ENCODE measurements around the gene CACNA2D3.
"Not testable (repeated sequence)": the region's sequence is repeated elsewhere in the genome, so short reads cannot be mapped to it uniquely, and the experiment has no call there.

The CACNA2D3 gene

DNA sequence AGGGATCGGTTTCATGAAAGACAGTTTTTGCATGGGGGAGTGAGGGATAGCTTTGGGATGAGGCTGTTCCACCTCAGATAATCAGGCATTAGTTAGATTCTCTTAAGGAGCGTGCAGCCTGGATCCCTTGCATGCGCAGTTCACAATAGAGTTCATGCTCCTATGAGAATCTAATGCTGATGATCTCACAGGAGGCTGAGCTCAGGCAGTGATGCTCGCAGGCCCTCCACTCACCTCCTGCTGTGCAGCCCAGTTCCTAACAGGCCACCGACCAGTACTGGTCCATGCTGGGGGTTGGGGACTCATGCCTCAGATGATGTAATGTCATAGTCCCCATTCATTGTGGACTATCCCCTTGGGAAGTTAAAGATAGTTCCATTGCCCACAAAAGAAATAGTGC lies 255.8 kb downstream of the CACNA2D3 start:
- DNase-seq, result no peak

DNA sequence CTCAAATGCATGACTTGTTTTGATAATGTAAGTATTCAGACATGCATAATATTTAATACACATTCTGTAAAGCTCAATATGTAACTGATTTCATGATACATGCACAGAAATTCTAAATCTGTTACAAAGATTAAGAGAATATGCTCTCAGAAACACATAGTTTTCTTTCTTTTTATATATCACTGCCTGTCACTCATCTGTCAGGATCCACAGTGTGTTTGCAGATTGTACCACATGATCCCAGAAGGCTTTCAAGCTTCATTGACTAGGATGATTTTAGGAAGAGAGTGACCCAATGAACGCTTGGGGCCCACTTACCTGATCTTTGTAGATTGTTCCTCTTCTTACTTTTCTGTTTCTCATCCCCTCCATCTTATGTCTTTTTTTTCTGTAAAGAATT lies 261.9 kb downstream of the CACNA2D3 start:
- DNase-seq, result no peak

DNA sequence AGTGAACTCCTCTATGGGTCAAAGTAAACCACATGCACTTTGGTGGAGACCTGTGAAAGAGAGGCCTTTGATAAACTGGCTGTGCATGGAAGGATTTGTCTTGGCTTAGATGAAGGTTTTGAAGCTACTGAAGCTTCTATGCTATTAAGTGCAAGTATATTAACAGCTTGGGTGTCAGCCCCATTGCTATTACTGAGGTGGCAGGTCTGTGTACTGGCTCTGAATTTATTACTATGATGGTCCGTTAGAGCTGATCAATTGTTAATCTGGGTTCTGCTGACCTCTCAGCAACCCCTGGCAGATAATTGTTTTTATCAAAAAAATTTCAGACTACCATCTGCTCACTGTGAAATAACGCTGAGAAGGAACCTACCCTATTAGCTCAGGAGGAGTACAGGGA lies 268.2 kb downstream of the CACNA2D3 start:
- DNase-seq, result no peak

DNA sequence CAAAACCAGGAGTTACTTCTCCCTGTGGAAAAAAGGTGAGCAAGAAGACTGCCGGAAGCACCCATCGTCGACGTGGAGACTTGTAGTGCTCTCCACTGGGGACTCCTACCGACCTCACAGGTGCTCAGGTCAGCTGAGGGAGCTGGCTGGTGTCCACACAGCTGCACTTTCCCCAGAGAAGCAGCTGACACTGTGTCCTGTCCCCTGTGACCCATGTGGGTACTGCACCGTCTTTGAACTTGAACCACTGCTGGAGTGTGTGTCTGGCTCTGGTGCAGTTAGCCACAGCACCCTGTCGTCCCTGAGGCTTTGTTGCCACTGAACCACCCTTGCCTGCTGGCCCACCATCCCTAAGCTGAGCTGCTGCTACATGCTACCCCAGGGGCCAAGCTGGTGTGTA lies 270.8 kb downstream of the CACNA2D3 start:
- no peak for DNase-seq

DNA sequence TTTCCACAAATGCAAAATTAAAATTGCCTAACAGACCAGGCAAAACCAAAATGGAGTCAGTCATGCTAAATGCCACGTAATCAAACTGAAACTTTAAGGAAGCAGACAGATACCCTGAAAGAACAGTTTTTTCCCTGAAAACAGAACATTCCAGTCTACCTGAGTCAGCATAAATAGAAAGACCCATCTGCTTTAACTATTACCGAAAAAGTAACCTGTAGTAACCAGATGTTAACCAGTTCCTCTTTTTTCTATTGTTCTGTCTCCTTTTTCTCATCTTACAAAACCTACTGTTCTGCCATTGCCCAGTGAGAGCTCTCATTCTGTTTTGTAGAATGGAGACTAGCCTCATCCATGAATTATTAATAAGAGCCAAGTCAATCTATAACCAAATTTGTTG lies 286.0 kb downstream of the CACNA2D3 start:
- no peak for DNase-seq

DNA sequence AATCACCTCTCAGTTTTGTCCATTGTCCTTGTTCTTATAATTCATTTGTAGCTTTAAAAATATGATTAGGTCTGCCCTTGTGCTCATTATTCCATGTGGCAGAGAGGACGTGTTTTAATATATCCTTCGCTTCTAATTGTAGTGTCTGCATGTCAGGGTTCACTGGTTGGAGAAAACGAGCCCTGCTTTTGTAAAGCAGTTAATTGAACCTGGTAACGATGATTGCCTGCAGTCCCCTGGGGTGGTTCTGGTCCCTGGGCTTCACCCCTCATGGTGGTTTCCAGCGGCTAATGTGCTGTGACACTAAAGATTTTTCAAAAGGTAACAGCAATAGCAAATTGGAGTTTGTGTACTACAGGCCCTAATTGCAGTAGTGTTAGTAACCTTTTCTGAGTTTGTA lies 299.6 kb downstream of the CACNA2D3 start:
- no peak for DNase-seq

DNA sequence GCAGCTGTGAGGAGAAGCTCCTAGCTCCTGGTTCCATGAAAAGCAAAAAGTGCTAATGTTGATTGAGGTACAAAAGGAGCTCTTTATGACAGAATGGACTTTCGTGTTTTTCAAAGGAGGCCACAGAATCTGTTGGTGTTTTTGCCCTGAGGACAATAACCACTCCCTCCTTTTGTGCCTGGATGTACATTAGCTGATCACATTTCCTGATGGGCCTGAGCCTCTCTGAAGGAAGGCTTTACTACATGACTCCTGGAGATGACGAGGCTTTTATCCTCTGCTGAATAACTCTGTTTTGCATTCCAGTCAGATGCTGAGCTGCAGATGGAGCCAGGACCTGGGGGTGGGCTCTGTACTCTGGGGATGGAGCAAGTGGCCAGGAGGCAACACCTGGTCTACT lies 301.9 kb downstream of the CACNA2D3 start:
- no peak for DNase-seq

DNA sequence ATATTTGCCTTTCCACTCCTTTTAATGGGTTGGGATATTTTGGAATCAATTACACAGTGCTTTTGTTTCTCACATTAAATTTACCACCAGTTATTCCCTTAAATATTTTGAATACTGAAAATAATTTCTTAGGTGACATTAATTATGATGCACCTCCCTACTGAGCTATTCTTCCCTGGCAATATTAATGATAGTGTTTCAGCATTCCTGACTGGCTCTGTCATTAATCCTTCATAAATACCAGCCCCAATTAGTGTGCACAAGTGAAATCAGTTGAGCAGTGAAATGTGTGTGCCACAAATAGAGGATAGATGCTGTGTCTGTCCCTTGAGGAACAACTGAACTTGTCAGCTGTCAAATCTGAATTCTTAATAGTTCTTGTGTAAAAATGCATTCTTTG lies 304.0 kb downstream of the CACNA2D3 start:
- DNase-seq, result no peak

DNA sequence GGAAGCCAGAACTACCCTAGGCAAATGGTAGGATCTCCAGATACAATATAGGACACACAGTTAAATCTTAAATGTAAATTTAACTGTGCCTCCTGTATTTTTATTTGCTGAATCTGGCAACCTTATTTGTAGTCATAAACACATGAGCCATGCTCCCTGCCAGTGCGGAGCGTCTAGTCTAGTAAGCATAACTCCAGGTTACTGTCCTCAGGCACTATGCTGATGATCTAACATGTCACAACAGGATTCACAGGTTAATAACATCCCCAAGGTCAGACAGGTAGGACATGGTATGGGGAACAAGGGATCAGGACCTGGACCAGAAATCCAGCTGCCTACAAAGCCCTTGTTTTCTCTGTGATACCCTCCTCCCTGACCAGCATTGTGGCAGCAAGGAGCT lies 305.1 kb downstream of the CACNA2D3 start:
- no peak for DNase-seq

DNA sequence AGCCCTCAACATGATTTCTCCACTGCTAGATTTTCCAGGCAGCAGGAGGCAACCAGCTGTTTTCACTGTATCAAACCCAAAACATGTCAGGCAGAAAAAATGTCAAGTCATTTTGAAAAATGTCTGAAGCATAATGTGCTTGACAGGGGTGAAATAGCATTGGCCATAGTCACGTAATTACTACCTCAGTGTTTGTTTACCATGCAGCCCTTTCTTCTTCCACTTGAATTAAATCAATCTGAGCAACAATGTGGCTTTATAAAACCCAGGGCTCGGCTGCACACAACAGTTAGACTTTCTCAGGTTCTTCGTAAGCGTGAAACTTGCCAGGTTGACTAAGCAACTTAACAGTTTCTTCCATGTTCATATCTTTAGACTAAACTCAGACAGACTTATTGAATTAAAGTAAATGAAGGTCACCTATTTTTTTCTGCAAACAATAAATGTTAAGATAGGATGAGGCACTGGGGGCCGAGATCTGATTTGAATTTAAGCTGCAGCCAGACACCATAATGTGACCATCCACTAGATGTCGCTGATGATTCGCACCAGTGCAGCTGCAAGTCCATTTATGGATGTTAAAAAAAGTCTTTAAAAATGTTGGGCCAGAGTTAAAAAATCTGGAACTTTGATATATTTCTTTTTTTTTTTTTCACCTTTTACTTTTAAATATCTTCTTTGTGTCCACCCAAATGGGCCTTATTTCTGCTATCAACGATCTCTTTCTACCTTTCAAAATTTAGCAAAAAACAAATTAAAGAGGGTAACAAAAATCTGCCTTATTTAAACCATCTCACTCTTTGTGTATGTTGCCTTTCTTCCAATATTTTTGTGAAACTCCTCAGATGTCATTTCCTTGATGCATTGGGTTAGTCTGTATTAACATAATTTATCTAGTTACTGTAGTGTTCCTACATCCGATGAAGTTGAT lies 305.9 kb downstream of the CACNA2D3 start:
- peak; percentile 19 for DNase-seq

DNA sequence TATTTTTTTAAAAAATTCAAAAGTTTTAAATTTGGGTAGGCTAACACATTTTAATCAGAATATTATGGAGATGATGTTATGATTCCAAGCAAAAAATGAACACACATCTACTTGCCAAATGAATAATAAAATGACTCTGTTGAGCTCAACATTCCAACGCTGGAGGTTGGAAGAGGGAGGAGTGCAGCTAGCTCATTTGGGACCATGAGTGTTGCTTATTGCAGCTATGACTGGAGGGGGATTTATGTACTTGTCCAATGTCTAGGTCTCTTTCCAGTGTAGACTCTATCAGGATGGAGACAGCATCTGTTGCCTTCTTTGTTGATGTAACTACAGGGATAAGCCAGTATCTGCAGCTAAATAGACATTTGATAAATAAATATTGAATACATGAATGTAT lies 310.6 kb downstream of the CACNA2D3 start:
- DNase-seq, result no peak

DNA sequence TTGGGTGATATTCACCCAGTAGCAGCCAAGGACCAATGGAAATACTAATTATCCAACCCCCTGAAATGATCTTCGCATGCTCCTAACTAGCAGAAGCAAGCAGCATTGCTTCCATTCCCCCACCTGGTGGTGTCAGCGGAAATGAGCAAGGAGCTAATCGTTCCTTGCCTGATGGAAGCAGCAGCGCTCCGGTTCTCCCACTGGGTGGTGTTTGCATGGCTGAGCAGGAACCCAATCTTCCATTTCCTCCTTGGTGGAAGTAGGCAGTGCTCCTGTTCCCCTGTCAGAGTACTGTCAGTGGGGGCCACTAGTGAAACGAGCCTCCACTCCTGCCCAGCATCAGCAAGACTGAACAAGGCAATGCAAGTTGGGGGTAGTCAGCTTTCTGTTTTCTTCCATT lies 311.5 kb downstream of the CACNA2D3 start:
- DNase-seq, result no peak

DNA sequence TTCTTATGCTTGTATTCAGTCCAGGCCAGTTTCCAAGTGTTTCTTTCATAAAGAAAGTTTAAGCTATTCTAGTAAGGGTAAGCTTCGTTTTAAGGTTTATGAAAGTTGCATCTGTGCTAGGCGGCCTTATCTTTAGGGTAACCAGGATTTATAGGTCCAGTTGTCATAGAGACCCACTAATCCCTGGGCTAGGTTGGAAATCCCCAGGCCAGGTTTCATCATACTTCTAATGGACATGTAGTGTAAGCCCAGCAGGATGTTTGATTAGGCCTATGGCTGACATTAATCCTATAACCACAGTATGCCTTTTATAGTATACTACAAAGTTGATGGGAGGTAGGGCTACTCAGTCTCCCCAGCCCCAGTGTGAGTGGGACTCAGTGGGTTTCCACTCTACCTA lies 312.4 kb downstream of the CACNA2D3 start:
- DNase-seq, result no peak

DNA sequence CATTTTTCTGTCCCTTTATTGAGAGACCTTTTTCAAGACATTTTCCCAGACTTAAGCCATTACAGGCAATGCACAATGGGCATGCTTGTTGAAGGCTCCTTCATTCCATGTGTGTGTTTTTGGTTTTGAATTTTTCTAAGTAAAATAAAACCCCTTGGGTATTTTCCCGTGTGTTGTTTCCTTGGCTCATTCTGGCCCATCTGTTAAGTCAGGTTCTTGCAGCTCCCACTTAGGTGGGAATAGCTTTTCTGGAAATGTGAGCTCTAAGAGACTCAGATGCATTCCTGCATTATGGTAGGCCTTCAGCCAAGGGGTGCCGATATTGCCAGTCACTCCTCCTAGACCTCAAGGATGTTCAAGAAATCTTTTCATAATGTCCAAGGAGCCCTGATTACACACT lies 314.9 kb downstream of the CACNA2D3 start:
- DNase-seq, result no peak

DNA sequence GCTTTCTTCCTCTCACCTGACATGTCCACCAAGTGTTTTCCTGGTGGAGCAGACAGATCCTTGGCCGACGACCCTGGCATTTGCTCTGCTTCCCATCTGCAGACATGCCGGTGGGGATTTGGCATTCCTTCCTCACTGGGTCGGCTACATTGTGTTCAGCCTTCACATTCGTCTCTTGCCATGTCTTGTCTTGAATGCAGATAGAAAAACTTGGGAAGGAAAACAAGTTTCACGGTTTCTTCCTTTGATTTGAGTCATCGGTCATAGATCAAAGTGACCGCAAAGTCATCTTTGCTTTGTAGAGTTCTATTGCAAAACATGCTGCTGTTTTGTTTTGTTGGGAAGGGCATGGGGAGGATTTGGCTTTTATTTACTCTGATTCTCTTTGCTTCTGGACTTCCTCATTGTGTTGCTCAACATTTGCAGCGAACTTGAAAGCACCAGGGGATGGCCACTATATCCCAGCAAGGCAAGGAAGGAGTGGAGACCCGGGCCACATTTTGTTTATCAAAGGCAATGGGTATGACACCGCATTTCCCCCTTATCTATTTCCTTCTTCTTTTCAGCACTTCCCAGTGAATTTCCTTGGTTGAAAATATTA lies 321.3 kb downstream of the CACNA2D3 start:
- no peak for DNase-seq

DNA sequence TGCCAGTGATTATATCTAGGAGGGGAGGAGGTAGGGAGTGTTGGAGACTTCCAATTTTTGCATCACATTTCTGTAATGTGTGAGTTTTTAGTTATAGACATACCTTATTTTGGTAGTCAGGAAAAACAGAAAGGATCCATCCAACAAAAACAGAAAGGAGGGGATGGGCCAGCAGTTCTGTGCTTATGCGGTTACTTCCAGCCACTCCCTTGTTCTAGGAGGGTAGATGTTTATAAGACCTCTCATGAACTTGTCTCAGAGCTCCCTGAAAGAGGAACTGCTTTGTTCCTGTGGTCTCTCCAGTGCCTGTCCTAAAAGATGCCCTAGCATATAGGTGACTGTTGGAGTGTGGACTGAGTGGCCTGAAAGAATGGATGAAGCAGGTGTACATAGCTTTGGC lies 323.3 kb downstream of the CACNA2D3 start:
- no peak for DNase-seq

DNA sequence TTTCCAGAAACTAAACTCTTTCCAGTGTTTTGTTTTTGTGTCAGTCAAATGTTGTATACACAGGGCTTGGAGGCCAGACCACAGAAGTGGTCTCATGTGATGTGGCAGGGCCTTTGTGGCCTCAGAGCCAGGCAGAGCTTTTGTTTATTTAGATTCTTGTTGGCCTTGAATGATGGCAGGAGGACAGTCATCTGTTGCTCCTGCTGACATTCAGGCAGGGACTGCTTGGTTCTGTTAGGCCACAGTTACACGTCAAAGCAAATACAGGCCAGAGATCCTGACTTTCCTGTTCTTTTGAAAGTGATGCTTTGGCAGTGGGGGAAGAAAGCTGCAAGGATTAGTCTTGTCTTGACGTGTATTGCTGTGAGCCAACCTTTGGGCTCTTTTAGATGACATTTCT lies 325.1 kb downstream of the CACNA2D3 start:
- no peak for DNase-seq

DNA sequence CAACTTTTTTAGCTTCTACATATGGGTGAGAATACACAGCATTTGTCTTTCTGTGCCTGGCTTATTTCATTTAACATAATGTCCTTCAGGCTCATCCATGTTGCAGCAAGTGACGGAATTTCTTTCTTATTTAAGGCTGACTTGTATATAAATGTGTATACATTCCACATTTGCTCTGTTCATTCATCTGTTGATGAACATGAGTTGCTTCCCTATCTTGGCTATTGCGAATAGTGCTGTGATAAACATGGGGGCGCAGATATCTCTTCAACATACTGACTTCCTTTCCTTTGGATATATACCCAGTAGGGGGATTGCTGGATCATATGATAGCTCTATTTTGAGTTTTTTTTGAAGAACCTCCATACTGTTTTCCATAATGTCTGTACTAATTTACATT lies 332.5 kb downstream of the CACNA2D3 start:
- DNase-seq, result no peak

DNA sequence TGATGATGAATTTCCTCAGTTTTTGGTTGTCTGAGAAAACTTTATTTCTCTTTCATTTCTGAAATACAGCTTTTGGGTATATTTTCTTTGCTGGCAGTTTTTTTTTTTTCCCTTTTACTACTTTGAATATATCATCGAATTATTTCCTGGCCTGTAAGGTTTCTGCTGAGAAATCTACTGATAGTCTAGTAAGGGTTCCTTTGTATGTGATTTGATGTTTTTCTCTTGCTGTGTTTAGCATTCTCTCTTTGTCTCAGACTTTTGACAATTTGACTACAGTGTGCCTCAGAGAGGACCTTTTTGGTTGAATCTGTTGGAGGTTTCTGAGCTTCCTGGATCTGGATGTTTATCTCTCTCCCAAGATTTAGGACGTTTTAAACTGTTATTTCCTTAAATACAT lies 336.0 kb downstream of the CACNA2D3 start:
- no peak for DNase-seq

DNA sequence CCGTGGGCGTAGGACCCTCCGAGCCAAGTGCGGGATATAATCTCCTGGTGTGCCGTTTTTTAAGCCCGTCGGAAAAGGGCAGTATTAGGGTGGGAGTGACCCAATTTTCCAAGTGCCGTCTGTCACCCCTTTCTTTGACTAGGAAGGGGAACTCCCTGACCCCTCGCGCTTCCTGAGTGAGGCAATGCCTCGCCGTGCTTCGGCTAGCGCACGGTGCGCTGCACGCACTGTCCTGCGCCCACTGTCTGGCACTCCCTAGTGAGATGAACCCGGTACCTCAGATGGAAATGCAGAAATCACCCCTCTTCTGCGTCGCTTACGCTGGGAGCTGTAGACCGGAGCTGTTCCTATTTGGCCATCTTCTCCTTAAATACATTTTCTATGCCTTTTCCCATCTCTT lies 342.2 kb downstream of the CACNA2D3 start:
- not testable (repeated sequence) for DNase-seq

DNA sequence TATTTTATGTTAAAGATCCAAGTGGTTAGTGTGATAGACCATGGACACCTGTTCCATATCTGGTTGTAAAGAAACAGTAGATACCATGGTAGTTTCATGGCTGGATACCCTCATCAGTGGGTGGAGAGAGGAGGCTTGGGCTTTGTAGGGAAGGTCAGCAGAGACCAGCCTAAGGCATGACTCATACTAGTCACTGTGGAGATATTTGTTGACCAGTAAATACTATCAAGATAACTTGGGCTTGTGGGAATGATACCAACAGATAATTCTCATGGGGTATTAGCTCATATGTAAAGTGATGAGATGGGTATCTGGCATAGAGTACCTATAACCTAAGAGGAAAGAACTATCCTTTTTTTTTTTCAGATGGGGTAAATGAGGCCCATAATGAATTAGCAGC lies 354.5 kb downstream of the CACNA2D3 start:
- DNase-seq, result no peak

DNA sequence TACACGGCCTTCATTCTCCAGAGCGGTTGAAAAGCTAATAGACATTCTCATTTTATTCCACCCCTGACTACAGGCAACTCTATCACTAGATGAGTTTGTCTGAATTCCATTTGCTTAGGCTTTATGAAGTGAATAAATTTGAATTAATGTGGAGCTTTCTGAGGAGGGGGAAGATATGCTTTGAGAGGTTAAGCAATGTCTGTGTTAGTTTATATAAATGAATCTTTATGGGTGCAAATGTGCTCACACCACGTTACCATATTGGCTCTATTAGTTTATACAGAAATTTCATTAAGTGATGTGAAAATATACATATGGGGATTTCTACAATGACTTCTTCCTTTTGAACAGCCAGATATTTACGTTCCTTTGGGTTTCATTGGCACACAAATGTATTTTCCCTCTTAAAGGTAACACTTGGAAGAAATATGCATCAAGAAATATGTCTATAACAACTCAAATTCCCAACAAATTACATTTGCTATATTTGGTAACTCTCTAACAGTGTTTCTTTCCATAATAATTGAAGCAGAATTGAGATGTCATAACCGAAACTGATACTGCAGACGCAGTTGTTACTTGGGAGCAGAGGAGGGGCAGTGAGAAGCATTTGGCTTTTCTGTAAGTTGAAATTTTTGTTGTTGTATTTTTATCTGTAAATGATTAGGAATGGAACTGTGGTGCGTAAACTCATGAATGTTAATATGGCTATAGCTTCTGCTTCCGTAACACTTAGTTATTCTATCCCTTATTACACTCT lies 359.4 kb downstream of the CACNA2D3 start:
- no peak for DNase-seq

DNA sequence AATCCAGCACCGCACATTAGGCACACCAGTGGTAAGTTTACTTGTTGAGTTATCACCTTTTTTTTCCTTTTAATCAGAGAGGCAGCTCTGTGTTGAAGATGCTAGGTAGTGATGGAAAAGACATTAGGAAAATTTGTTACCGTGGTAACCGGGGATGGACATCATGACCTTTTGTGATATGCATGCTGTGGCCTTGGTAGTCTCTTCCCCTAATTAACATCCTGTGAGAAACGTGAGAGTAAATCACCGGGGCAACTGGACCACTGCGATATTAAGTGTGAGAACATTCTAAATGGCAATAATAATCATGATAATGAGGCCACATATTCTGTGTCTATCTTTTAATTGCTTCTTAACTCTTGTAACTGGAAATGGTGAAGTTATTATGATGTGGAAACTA lies 362.0 kb downstream of the CACNA2D3 start:
- no peak for DNase-seq

DNA sequence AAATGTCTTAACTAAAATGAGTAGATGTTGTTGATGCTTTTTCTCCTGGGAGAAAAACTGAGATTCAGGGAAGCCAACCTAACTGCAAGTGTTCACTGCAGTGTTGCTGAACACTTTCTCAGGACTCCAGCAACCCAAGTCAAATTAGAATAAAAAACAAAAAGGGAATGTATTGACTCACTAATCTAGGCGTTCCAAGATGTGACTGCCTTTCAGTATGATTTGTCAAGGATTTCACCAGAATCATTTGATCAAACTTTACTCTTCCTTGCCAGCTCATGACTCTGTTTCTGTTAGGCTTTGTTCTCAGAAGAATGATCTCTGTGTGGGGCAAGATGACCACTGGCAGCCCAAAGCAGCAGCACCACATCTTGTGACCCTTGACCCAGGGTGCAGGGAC lies 364.0 kb downstream of the CACNA2D3 start:
- no peak for DNase-seq

Data from CD4-positive, alpha-beta T cell treated with Interleukin-10 for 1 hour (primary cell).